Vagina (tissue), 2 donors: ENCODE measurements around the gene MCM5.

Source experiments
- CTCF ChIP-seq, 3 experiments: fragments of 450-650 bp in 2 of 3; fragments of 200-600 bp in 1 of 3; sonication (generic) in 1 of 3; IDR thresholded peaks; one replicate each; pipeline ENCODE4 v1.5.1; 2017 to 2019; ENCODE audit warnings: antibody characterized with exemption in 3 of 3, mild to moderate bottlenecking in 2 of 3, moderate library complexity in 2 of 3
- POLR2AphosphoS5 ChIP-seq, 2 donors: sonication (generic); formaldehyde crosslinking; IDR thresholded peaks; one replicate each; pipeline ENCODE4 v1.9.0; 2017; ENCODE audit warnings: antibody characterized with exemption in 2 of 2, mild to moderate bottlenecking in 2 of 2, low read depth in 1 of 2; ENCODE audit not compliant: insufficient read depth in 1 of 2

GRCh38 chr22:35452351-35452781 is 52.4 kb downstream of the MCM5 start:
- TF ChIP-seq CTCF (IDR thresholded peaks at IDR 0.05) (no peak), POLR2AphosphoS5 (IDR thresholded peaks at IDR 0.05; ENCODE audit: insufficient read depth in 1 of 2, low read depth in 1 of 2) (no peak)
